C4-2B (cell line): ENCODE data around the gene DMP1.

ENCODE experiments used
- ZFX ChIP-seq: fragments of 450-650 bp; IDR thresholded peaks from 2 replicates; pipeline ENCODE4 v1.6.1; 2017
- TF ChIP-seq, protein P1 (sequence below): fragments of 450-650 bp; conservative IDR thresholded peaks from 2 replicates; pipeline ENCODE4 v1.5.1; 2017; ENCODE audit warnings: mild to moderate bottlenecking

DNA sequence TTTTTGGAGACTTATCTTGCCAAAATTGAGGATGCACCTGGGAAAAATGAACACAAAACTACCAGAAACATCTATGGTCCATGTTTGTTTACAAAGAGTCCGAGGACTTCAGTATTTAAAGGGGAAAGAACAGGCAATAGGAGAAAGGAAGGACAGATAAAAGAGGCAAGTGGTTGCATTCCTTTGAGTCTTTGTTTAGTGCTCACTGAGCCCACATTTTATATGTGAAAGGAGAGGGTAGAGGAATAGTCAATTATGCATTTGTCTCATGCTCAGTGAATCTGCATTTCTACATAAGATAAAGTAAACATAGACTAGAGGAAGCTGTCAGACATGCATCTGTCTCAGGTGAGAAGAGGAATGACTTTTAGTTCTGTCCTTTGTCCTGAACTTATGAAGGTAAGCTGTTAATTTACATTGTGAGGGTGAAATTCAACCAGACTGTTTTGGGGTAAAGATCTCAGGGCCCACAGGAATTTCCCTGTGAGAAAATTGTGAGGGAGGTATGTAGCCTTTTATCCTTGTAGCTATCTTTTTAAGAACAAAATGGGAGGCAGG is 4.5 kb downstream of the DMP1 start:
- TF ChIP-seq, protein P1, sequence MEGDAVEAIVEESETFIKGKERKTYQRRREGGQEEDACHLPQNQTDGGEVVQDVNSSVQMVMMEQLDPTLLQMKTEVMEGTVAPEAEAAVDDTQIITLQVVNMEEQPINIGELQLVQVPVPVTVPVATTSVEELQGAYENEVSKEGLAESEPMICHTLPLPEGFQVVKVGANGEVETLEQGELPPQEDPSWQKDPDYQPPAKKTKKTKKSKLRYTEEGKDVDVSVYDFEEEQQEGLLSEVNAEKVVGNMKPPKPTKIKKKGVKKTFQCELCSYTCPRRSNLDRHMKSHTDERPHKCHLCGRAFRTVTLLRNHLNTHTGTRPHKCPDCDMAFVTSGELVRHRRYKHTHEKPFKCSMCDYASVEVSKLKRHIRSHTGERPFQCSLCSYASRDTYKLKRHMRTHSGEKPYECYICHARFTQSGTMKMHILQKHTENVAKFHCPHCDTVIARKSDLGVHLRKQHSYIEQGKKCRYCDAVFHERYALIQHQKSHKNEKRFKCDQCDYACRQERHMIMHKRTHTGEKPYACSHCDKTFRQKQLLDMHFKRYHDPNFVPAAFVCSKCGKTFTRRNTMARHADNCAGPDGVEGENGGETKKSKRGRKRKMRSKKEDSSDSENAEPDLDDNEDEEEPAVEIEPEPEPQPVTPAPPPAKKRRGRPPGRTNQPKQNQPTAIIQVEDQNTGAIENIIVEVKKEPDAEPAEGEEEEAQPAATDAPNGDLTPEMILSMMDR: no peak
- TF ChIP-seq ZFX: no peak
